Peyer's patch (tissue), 4 donors: Measurements from ENCODE around the gene SCUBE3.

Experiments used
- POLR2A ChIP-seq, 2 donors: fragments of 450-650 bp; IDR thresholded peaks; one replicate each; pipeline ENCODE4 v1.5.1; 2017; ENCODE audit warnings: antibody characterized with exemption in 2 of 2, mild to moderate bottlenecking in 2 of 2, moderate library complexity in 2 of 2
- TF ChIP-seq, protein P1 (sequence below), 6 experiments: fragments of 450-650 bp in 4 of 6; fragments of 200-600 bp in 2 of 6; sonication (generic) in 1 of 6; IDR thresholded peaks; one replicate each; pipeline ENCODE4 v1.5.1; 2017 to 2019; ENCODE audit warnings: antibody characterized with exemption in 6 of 6, mild to moderate bottlenecking in 3 of 6, moderate library complexity in 1 of 6

DNA sequence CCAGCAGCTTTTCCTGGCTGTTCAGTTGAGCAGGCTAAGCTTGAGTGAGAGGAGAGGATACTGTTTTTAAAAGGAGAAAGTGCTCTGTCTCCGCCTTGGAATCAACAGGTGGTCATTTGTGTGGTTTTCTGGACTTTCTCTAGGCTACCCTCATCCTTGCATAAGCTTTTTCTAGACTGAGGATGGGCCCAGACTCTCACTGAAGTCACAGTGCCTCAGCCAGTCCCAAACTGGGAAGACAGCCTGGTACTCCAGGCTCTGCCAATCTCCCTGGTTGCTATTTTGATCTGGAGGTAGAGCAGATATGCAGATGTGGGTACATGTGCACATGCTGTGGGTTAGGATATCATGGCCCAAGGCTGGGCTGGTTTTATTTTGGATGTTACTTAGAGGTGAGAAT lies 7.0 kb downstream of the SCUBE3 start:
- TF ChIP-seq, protein P1, sequence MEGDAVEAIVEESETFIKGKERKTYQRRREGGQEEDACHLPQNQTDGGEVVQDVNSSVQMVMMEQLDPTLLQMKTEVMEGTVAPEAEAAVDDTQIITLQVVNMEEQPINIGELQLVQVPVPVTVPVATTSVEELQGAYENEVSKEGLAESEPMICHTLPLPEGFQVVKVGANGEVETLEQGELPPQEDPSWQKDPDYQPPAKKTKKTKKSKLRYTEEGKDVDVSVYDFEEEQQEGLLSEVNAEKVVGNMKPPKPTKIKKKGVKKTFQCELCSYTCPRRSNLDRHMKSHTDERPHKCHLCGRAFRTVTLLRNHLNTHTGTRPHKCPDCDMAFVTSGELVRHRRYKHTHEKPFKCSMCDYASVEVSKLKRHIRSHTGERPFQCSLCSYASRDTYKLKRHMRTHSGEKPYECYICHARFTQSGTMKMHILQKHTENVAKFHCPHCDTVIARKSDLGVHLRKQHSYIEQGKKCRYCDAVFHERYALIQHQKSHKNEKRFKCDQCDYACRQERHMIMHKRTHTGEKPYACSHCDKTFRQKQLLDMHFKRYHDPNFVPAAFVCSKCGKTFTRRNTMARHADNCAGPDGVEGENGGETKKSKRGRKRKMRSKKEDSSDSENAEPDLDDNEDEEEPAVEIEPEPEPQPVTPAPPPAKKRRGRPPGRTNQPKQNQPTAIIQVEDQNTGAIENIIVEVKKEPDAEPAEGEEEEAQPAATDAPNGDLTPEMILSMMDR (IDR thresholded peaks at IDR 0.05): no peak
- TF ChIP-seq POLR2A (IDR thresholded peaks at IDR 0.05): no peak
